ENCODE data around the gene EFCAB8.

Gene EFCAB8

GRCh38 chr20:32830437-32830836, 28.3 kb upstream of the EFCAB8 start:
- H3K4me1 ChIP-seq (ENCODE audit: low read depth, poor library complexity, severe bottlenecking), result no peaks in the 10 kb centered on the region
- H3K79me2 ChIP-seq (ENCODE audit: insufficient read depth, low read depth), result peaks cover 96% of the 10 kb centered on the region
- TF ChIP-seq CTCF (conservative IDR thresholded peaks at IDR 0.05; ENCODE audit: low read depth, low read length), result no peak
- H3K4me2 ChIP-seq, result no peak overlapping the region
- peaks cover 18% of the 10 kb centered on the region; the same call in 1 of the 2 replicates for H3K36me3 ChIP-seq (ENCODE audit: insufficient read depth)
- H4K20me1 ChIP-seq (ENCODE audit: insufficient read depth), result peaks cover 7% of the 10 kb centered on the region; the same call in 1 of the 2 replicates
- no peaks in the 10 kb centered on the region for H3K27me3 ChIP-seq (ENCODE audit: insufficient read depth, low read depth)
- no peak overlapping the region for H2AFZ ChIP-seq (ENCODE audit: low read depth)
- no peak overlapping the region for H3K4me3 ChIP-seq (IDR thresholded peaks at IDR 0.05; ENCODE audit: insufficient read depth, low read depth, low read length)
- no peak overlapping the region for H3K27ac ChIP-seq
- no peak overlapping the region for H3K9ac ChIP-seq

GRCh38 chr20:32831982-32832381, 26.7 kb upstream of the EFCAB8 start:
- no peak for TF ChIP-seq CTCF (conservative IDR thresholded peaks at IDR 0.05; ENCODE audit: low read depth, low read length)
- Histone ChIP-seq H3K36me3 (ENCODE audit: insufficient read depth) (peaks cover 18% of the 10 kb centered on the region; the same call in 1 of the 2 replicates), H3K4me3 (IDR thresholded peaks at IDR 0.05; ENCODE audit: insufficient read depth, low read depth, low read length) (no peak overlapping the region), H3K9ac (no peak overlapping the region), H3K79me2 (ENCODE audit: insufficient read depth, low read depth) (peaks cover 94% of the 10 kb centered on the region), H3K27me3 (ENCODE audit: insufficient read depth, low read depth) (no peaks in the 10 kb centered on the region), H2AFZ (ENCODE audit: low read depth) (no peak overlapping the region), H3K4me2 (no peak overlapping the region), H4K20me1 (ENCODE audit: insufficient read depth) (peaks cover 7% of the 10 kb centered on the region; the same call in 1 of the 2 replicates), H3K27ac (no peak overlapping the region), H3K4me1 (ENCODE audit: low read depth, poor library complexity, severe bottlenecking) (no peaks in the 10 kb centered on the region)

- H3K4me3 ChIP-seq (IDR thresholded peaks at IDR 0.05; ENCODE audit: insufficient read depth, low read depth, low read length), result no peak overlapping the region
- H3K79me2 ChIP-seq (ENCODE audit: insufficient read depth, low read depth), result peaks cover 87% of the 10 kb centered on the region
- TF ChIP-seq CTCF (conservative IDR thresholded peaks at IDR 0.05; ENCODE audit: low read depth, low read length), result no peak
- H3K36me3 ChIP-seq (ENCODE audit: insufficient read depth), result peaks cover 15% of the 10 kb centered on the region; the same call in 1 of the 2 replicates
- peaks cover 7% of the 10 kb centered on the region; the same call in 1 of the 2 replicates for H4K20me1 ChIP-seq (ENCODE audit: insufficient read depth)
- no peak overlapping the region for H3K27ac ChIP-seq
- H2AFZ ChIP-seq (ENCODE audit: low read depth), result no peak overlapping the region
- H3K4me1 ChIP-seq (ENCODE audit: low read depth, poor library complexity, severe bottlenecking), result no peaks in the 10 kb centered on the region
- H3K4me2 ChIP-seq, result no peak overlapping the region
- H3K27me3 ChIP-seq (ENCODE audit: insufficient read depth, low read depth), result no peaks in the 10 kb centered on the region
- no peak overlapping the region for H3K9ac ChIP-seq
These were observed 26.1 kb upstream of the EFCAB8 start for GRCh38 chr20:32832664-32833063.

GRCh38 chr20:32834972-32835371, 23.8 kb upstream of the EFCAB8 start:
- peaks cover 73% of the 10 kb centered on the region for H3K79me2 ChIP-seq (ENCODE audit: insufficient read depth, low read depth)
- H3K36me3 ChIP-seq (ENCODE audit: insufficient read depth), result peaks cover 8% of the 10 kb centered on the region; the same call in 1 of the 2 replicates
- no peaks in the 10 kb centered on the region; the same call in 1 of the 2 replicates for H4K20me1 ChIP-seq (ENCODE audit: insufficient read depth)

More at GRCh38 chr20:32834972-32835371, 23.8 kb upstream of the EFCAB8 start:
- Histone ChIP-seq H3K9ac (no peak overlapping the region), H3K4me3 (IDR thresholded peaks at IDR 0.05; ENCODE audit: insufficient read depth, low read depth, low read length) (no peak overlapping the region), H3K4me1 (ENCODE audit: low read depth, poor library complexity, severe bottlenecking) (no peaks in the 10 kb centered on the region), H3K4me2 (no peak overlapping the region), H2AFZ (ENCODE audit: low read depth) (no peak overlapping the region), H3K27ac (no peak overlapping the region), H3K27me3 (ENCODE audit: insufficient read depth, low read depth) (no peaks in the 10 kb centered on the region)
- TF ChIP-seq CTCF (conservative IDR thresholded peaks at IDR 0.05; ENCODE audit: low read depth, low read length), result no peak

Data from KMS-11 (cell line).